H1 (cell line): ENCODE measurements around the gene PDE9A. TPM values are rescaled to one million over a fixed set of nuclear protein-coding genes. Genes with fewer than 3 reads are reported as not detected.

Source experiments
- CTCF ChIA-PET: fragments of 300-600 bp; sonication (Branson Sonifier 250); formaldehyde crosslinking; loops from one replicate; lab custom pipeline; 2021; ENCODE audit not compliant: partially characterized antibody; lab: Charles Lee
- POLR2A ChIA-PET: fragments of 300-600 bp; sonication (Branson Sonifier 250); formaldehyde crosslinking; loops from one replicate; lab custom pipeline; 2021; ENCODE audit warnings: inconsistent platforms; ENCODE audit not compliant: partially characterized antibody; lab: Charles Lee
- DNase-seq, 2 experiments: peaks; one replicate each; pipeline versions ENCODE4 v3.0.0 to v3.0.0-alpha.2; 2010 to 2022; ENCODE audit warnings: low spot score in 2 of 2, low read depth in 1 of 2, mixed read lengths in 1 of 2
- FAIRE-seq: peaks from 2 replicates; lab custom pipeline; 2011; peaks lifted over from hg19 to GRCh38; lab: Jason Lieb, UNC
- H2AFZ ChIP-seq: 2 replicates; pipeline ENCODE4 v1.8.1; 2012; ENCODE audit warnings: low read length, inconsistent platforms
- H2AK5ac ChIP-seq: 2 replicates; pipeline ENCODE4 v1.6.1; 2013; ENCODE audit warnings: low read depth, low read length
- H2BK120ac ChIP-seq: replicated peaks from 2 replicates; pipeline ENCODE3; 2013; ENCODE audit warnings: low read depth, low read length, inconsistent platforms
- H2BK12ac ChIP-seq: 2 replicates; pipeline ENCODE4 v1.6.1; 2013; ENCODE audit warnings: low read depth, low read length
- H2BK15ac ChIP-seq: 2 replicates; pipeline ENCODE4 v1.6.1; 2013; ENCODE audit warnings: low read length
- H2BK20ac ChIP-seq: 2 replicates; pipeline ENCODE4 v1.6.1; 2013; ENCODE audit warnings: low read length
- H2BK5ac ChIP-seq: 2 replicates; pipeline ENCODE4 v1.6.1; 2013; ENCODE audit warnings: low read depth, low read length
- H3K14ac ChIP-seq: 2 replicates; pipeline ENCODE4 v1.6.1; 2013; ENCODE audit warnings: inconsistent platforms; ENCODE audit not compliant: insufficient read length
- H3K18ac ChIP-seq: 2 replicates; pipeline ENCODE4 v1.6.1; 2013; ENCODE audit warnings: low read length; ENCODE audit errors: extremely low read depth
- H3K23ac ChIP-seq: 2 replicates; pipeline ENCODE4 v1.6.1; 2013; ENCODE audit warnings: inconsistent platforms; ENCODE audit not compliant: insufficient read length
- H3K23me2 ChIP-seq: 2 replicates; pipeline ENCODE4 v1.6.1; 2013; ENCODE audit warnings: low read depth, low read length
- H3K27ac ChIP-seq: 2 replicates; pipeline ENCODE4 v1.6.1; 2011; ENCODE audit warnings: low read depth, low read length, inconsistent platforms
- H3K27me3 ChIP-seq, 4 experiments: replicated peaks in 1 of 4; 1 replicate in 1 of 4; 2 replicates in 3 of 4; pipeline versions ENCODE4 v1.6.1 to v1.8.1; 2011 to 2013; ENCODE audit warnings: low read length in 3 of 4, mild to moderate bottlenecking in 3 of 4, inconsistent platforms in 2 of 4, mixed read lengths in 2 of 4, moderate library complexity in 1 of 4; ENCODE audit not compliant: control insufficient read depth in 3 of 4, insufficient read depth in 3 of 4; ENCODE audit errors: extremely low read depth in 1 of 4
- H3K36me3 ChIP-seq, 4 experiments: 2 replicates each; pipeline versions ENCODE4 v1.6.1 to v1.8.1; 2011 to 2013; ENCODE audit warnings: mild to moderate bottlenecking in 4 of 4, low read length in 3 of 4, moderate library complexity in 2 of 4, control low read depth in 1 of 4, inconsistent platforms in 1 of 4; ENCODE audit not compliant: insufficient read depth in 4 of 4, control insufficient read depth in 2 of 4
- H3K4ac ChIP-seq: replicated peaks from 2 replicates; pipeline ENCODE3; 2013; ENCODE audit warnings: low read length, low read depth, mixed read lengths, inconsistent platforms; ENCODE audit not compliant: insufficient read length
- H3K4me1 ChIP-seq, 4 experiments: replicated peaks in 1 of 4; 1 replicate in 1 of 4; 2 replicates in 3 of 4; pipeline versions ENCODE4 v1.6.1 to v1.8.1; 2011 to 2013; ENCODE audit warnings: low read length in 3 of 4, inconsistent platforms in 2 of 4, mixed read lengths in 1 of 4; ENCODE audit not compliant: insufficient read depth in 4 of 4, control insufficient read depth in 3 of 4
- H3K4me2 ChIP-seq, 2 experiments: 2 replicates each; pipeline versions ENCODE4 v1.6.1 to v1.8.1; 2011 to 2013; ENCODE audit warnings: low read depth in 2 of 2, low read length in 2 of 2, control low read depth in 1 of 2, inconsistent platforms in 1 of 2, mild to moderate bottlenecking in 1 of 2; ENCODE audit not compliant: insufficient read depth in 1 of 2
- H3K4me3 ChIP-seq, 4 experiments: fragments of 200-600, 300-600 bp in 1 of 4; sonication (generic), shearing (Covaris generic), sonication (Bioruptor Twin) in 1 of 4; 2 replicates each; pipeline versions ENCODE4 v1.5.1 to v1.8.1; 2011 to 2016; ENCODE audit warnings: low read length in 4 of 4, low read depth in 3 of 4, control low read depth in 2 of 4, inconsistent platforms in 2 of 4, mild to moderate bottlenecking in 2 of 4, mixed read lengths in 1 of 4, moderate library complexity in 1 of 4; ENCODE audit not compliant: insufficient read depth in 2 of 4; ENCODE audit errors: extremely low read depth in 1 of 4
- H3K56ac ChIP-seq: replicated peaks from 2 replicates; pipeline ENCODE3; 2013; ENCODE audit warnings: low read depth, mild to moderate bottlenecking, mixed read lengths, low read length, inconsistent platforms; ENCODE audit not compliant: insufficient read length
- H3K79me1 ChIP-seq: 2 replicates; pipeline ENCODE4 v1.6.1; 2013; ENCODE audit warnings: low read depth, low read length, control low read depth
- H3K79me2 ChIP-seq, 2 experiments: 2 replicates each; pipeline versions ENCODE4 v1.6.1 to v1.8.1; 2012 to 2013; ENCODE audit warnings: low read length in 2 of 2, mild to moderate bottlenecking in 2 of 2, inconsistent platforms in 1 of 2; ENCODE audit not compliant: insufficient read depth in 2 of 2, control insufficient read depth in 1 of 2
- H3K9ac ChIP-seq, 4 experiments: replicated peaks in 1 of 4; 1 replicate in 1 of 4; 2 replicates in 3 of 4; pipeline versions ENCODE4 v1.6.1 to v1.8.1; 2011 to 2013; ENCODE audit warnings: low read depth in 3 of 4, low read length in 3 of 4, control low read depth in 2 of 4, mild to moderate bottlenecking in 2 of 4, moderate library complexity in 2 of 4, inconsistent platforms in 1 of 4; ENCODE audit errors: extremely low read depth in 1 of 4
- H3K9me3 ChIP-seq, 2 experiments: 2 replicates each; pipeline versions ENCODE4 v1.6.1 to v1.8.1; 2012 to 2013; ENCODE audit warnings: mild to moderate bottlenecking in 2 of 2, moderate library complexity in 2 of 2, control low read depth in 1 of 2, inconsistent platforms in 1 of 2, low read depth in 1 of 2, low read length in 1 of 2, mixed read lengths in 1 of 2; ENCODE audit not compliant: insufficient read depth in 2 of 2
- H4K20me1 ChIP-seq, 2 experiments: replicated peaks in 1 of 2; 2 replicates each; pipeline versions ENCODE3 to v1.8.1; 2011 to 2013; ENCODE audit warnings: inconsistent platforms in 2 of 2, low read length in 2 of 2, mild to moderate bottlenecking in 1 of 2; ENCODE audit not compliant: insufficient read depth in 2 of 2, control insufficient read depth in 1 of 2
- H4K5ac ChIP-seq: 2 replicates; pipeline ENCODE4 v1.6.1; 2013; ENCODE audit warnings: low read length, low read depth, mixed read lengths, inconsistent platforms; ENCODE audit not compliant: insufficient read length
- H4K8ac ChIP-seq: 2 replicates; pipeline ENCODE4 v1.8.0; 2013; ENCODE audit warnings: mild to moderate bottlenecking, moderate library complexity, low read length, inconsistent platforms; ENCODE audit not compliant: insufficient read depth; ENCODE audit errors: extremely low read depth
- H4K91ac ChIP-seq: replicated peaks from 2 replicates; pipeline ENCODE3; 2013; ENCODE audit warnings: low read length, mixed read lengths, inconsistent platforms; ENCODE audit not compliant: insufficient read length
- BRCA1 ChIP-seq: IDR thresholded peaks from 2 replicates; pipeline ENCODE4 v1.6.1; 2012; ENCODE audit warnings: low read depth, low read length, improper control_type of control experiment
- CBX8 ChIP-seq: fragments of 300-800, 300-1000 bp; sonication (generic); IDR thresholded peaks from 2 replicates; pipeline ENCODE4 v1.7.1; 2016; ENCODE audit warnings: low read depth, low read length, borderline replicate concordance
- EZH2 ChIP-seq: fragments of 200-600 bp; sonication (generic); IDR thresholded peaks from 2 replicates; pipeline ENCODE4 v1.7.1; 2012; ENCODE audit warnings: low read depth, mild to moderate bottlenecking, moderate library complexity, low read length, inconsistent platforms; ENCODE audit not compliant: severe bottlenecking
- HDAC2 ChIP-seq, 2 experiments: fragments of 300-600 bp in 1 of 2; sonication (generic) in 1 of 2; IDR thresholded peaks; 2 replicates each; pipeline ENCODE4 v1.6.1; 2011 to 2012; ENCODE audit warnings: low read depth in 2 of 2, low read length in 2 of 2, mild to moderate bottlenecking in 2 of 2, moderate library complexity in 2 of 2, borderline replicate concordance in 1 of 2, inconsistent platforms in 1 of 2
- MAX ChIP-seq: IDR thresholded peaks from 2 replicates; pipeline ENCODE4 v1.6.1; 2012; ENCODE audit warnings: inconsistent platforms
- POLR2AphosphoS5 ChIP-seq: IDR thresholded peaks from 2 replicates; pipeline ENCODE4 v1.6.1; 2011; ENCODE audit warnings: low read depth, low read length
- RFX5 ChIP-seq: IDR thresholded peaks from 2 replicates; pipeline ENCODE4 v1.6.1; 2011; ENCODE audit warnings: low read depth, low read length, improper control_type of control experiment, borderline replicate concordance
- TAF1 ChIP-seq: IDR thresholded peaks from 2 replicates; pipeline ENCODE4 v1.6.1; 2011; ENCODE audit warnings: mild to moderate bottlenecking, low read depth, low read length
- TCF12 ChIP-seq: IDR thresholded peaks from 2 replicates; pipeline ENCODE4 v1.6.1; 2011; ENCODE audit warnings: low read depth, mild to moderate bottlenecking, low read length
- TEAD4 ChIP-seq: IDR thresholded peaks from 2 replicates; pipeline ENCODE4 v1.6.1; 2012; ENCODE audit warnings: low read depth, low read length, inconsistent platforms, mixed read lengths
- YY1 ChIP-seq: IDR thresholded peaks from 2 replicates; pipeline ENCODE4 v1.6.1; 2011; ENCODE audit warnings: low read depth, mild to moderate bottlenecking, low read length
- WGBS, 2 experiments: shearing (Covaris generic) in 1 of 2; methylation state at CpG; one replicate each; pipeline versions ENCODE4 v1.1.6 to v1.1.7; 2013 to 2015; ENCODE audit warnings: low lambda C conversion rate in 2 of 2, mixed read lengths in 2 of 2, inconsistent platforms in 1 of 2, low coverage in 1 of 2, missing lambda C conversion rate in 1 of 2; ENCODE audit not compliant: insufficient replicate concordance in 2 of 2, insufficient coverage in 1 of 2, insufficient read length in 1 of 2; ENCODE audit errors: extremely low coverage in 1 of 2, missing lambda C conversion rate in 1 of 2; 5-methylcytosine and 5-hydroxymethylcytosine counted together
- polyA plus RNA-seq, 7 experiments: library from polyadenylated mRNA; depleted of rRNA in 3 of 7; stranded (reverse) in 5 of 7; unstranded in 2 of 7; fragments of >200 nt in 5 of 7; fragments of 200-250 nt in 2 of 7; gene quantifications; 1 replicate in 5 of 7; 2 replicates in 1 of 7; 4 replicates in 1 of 7; pipeline versions ENCODE4 v1.2.1 to v1.2.3, GENCODE V29; 2011 to 2013; ENCODE audit warnings: missing spikeins in 2 of 7, mixed read lengths in 2 of 7
- total RNA-seq: library from RNA; stranded (reverse); fragmentation: NEBNext Ultra II Directional; extraction: Animal tissue kit (Norgen Biotek cat#: 25700); gene quantifications from 2 replicates; pipeline ENCODE4 v1.2.1, GENCODE V29; 2021

The PDE9A gene
- total and polyA plus RNA-seq, 2 of the 8 experiments (the other 6 are each of a cell fraction or from before 2014, with no cell fraction given): 39.2 to 45.9 TPM

- no peaks in the 10 kb centered on the region for H3K9me3 ChIP-seq
These were observed 85.9 kb downstream of the PDE9A start for GRCh38 chr21:42739061-42739931.

More at GRCh38 chr21:42739061-42739931, 85.9 kb downstream of the PDE9A start:
- peak overlapping the region; percentile 2; the same call in 1 of the 2 replicates for H4K8ac ChIP-seq
- 0 out of 2 replicates have a peak, but pooled peaks cover 2% of the 10 kb centered on the region for H3K79me1 ChIP-seq
- H3K4ac ChIP-seq: no peak overlapping the region
- no peaks in the 10 kb centered on the region for H4K20me1 ChIP-seq
- no peak overlapping the region for H2BK20ac ChIP-seq
- H4K91ac ChIP-seq: no peak overlapping the region
- H2AFZ ChIP-seq: no peak overlapping the region
- H2BK12ac ChIP-seq: no peak overlapping the region
- H3K23ac ChIP-seq: no peak overlapping the region
- no peak overlapping the region for H3K4me2 ChIP-seq
- no peak overlapping the region for H3K56ac ChIP-seq
- CTCF ChIA-PET: interaction anchor here (1.0 to 2.1 kb wide), 4 partner anchors 32 to 146 kb away, joined by 3 to 7 read pairs (median 4); no protein-coding TSS in a partner anchor
- H2AK5ac ChIP-seq: no peak overlapping the region
- H2BK15ac ChIP-seq: no peak overlapping the region
- H3K36me3 ChIP-seq: peaks cover 0 to 12% (median 8%) of the 10 kb centered on the region in 4 experiments; a peak in 5 of 8 replicates
- H3K14ac ChIP-seq: no peak overlapping the region
- H3K9ac ChIP-seq: no peak overlapping the region
- no peaks in the 10 kb centered on the region for H3K27me3 ChIP-seq
- DNase-seq: no peak
- H3K27ac ChIP-seq: no peak overlapping the region
- H3K4me1 ChIP-seq: peaks cover 0 to 3% (median 1%) of the 10 kb centered on the region in 4 experiments; a peak in 1 of 7 replicates
- H2BK120ac ChIP-seq: no peak overlapping the region
- no peak overlapping the region for H2BK5ac ChIP-seq
- no peak overlapping the region for H3K4me3 ChIP-seq
- POLR2A ChIA-PET: interaction anchor here (1.8 kb wide), 1 partner anchor 8 kb away, joined by 6 read pairs; no protein-coding TSS in a partner anchor
- H3K79me2 ChIP-seq: no peaks in the 10 kb centered on the region
- H3K23me2 ChIP-seq: peaks cover 1% of the 10 kb centered on the region; the same call in 1 of the 2 replicates
- no peak overlapping the region for H3K18ac ChIP-seq
- FAIRE-seq: no peak
- H4K5ac ChIP-seq: no peak overlapping the region
- TF ChIP-seq YY1 (no peak), MAX (no peak), RFX5 (no peak), POLR2AphosphoS5 (no peak), CBX8 (no peak), TCF12 (no peak), TAF1 (no peak), HDAC2 (IDR thresholded peaks at IDR 0.05; ENCODE audit: borderline replicate concordance in 1 of 2, low read depth in 2 of 2, low read length in 2 of 2) (no peak), BRCA1 (no peak), TEAD4 (no peak), EZH2 (no peak)
- WGBS, 2 experiments: 89% methylated on average over 21 of the region's 21 CpGs; no CpG with 5 or more reads in 1 of the 2 experiments
